ENCODE data around the gene C1orf232. TPM values are rescaled to one million over a fixed set of nuclear protein-coding genes. Genes with fewer than 3 reads are reported as not detected.
A peak's percentile ranks its signal among the peaks of the same experiment; 100 is the strongest.

The C1orf232 gene
- polyA plus RNA-seq, 2 of the 4 experiments (the other 2 are of a cell fraction): not detected

GRCh38 chr1:26156285-26157038 lies 12.3 kb downstream of the C1orf232 start:
- CTCF ChIA-PET: interaction anchor here (0.8 to 5.2 kb wide), 10 partner anchors 8 to 273 kb away, joined by 3 to 54 read pairs (median 4); partner anchors contain the start of genes C1orf232, SLC30A2 and ZNF593
- Histone ChIP-seq H3K4me1 (peaks cover 9% of the 10 kb centered on the region; the same call in 2 of the 3 replicates), H3K9me3 (no peaks in the 10 kb centered on the region), H3K27ac (peak overlapping the region in 1 of 2 experiments; percentile 66; a peak in 3 of 6 replicates), H3K4me2 (peak overlapping the region; percentile 42; the same call in 1 of the 3 replicates), H3K4me3 (no peak overlapping the region)
- ATAC-seq (peak in 1 of 2 experiments; percentile 46; a peak in 3 of 6 replicates), FAIRE-seq (no peak), DNase-seq (ENCODE audit: low read depth in 1 of 2, low spot score in 1 of 2) (peak in 1 of 2 experiments; percentile 32)
- POLR2A ChIA-PET: no interaction called here
- 46% methylated on average over 10 of the region's 12 CpGs for WGBS (ENCODE audit: missing lambda C conversion rate)
- TF ChIP-seq JUNB (IDR thresholded peaks at IDR 0.05) (no peak), E2F6 (IDR thresholded peaks at IDR 0.05; ENCODE audit: borderline replicate concordance, low read depth) (no peak), POLR2AphosphoS2 (conservative IDR thresholded peaks at IDR 0.05; ENCODE audit: low read length) (no peak), HOXB5 (CRISPR knock-in tag; IDR thresholded peaks at IDR 0.05) (no peak), FOSL2 (IDR thresholded peaks at IDR 0.05) (no peak), FOSL2 (CRISPR knock-in tag; IDR thresholded peaks at IDR 0.05) (no peak), RAD21 (conservative IDR thresholded peaks at IDR 0.05 in 1 of 2, IDR thresholded peaks at IDR 0.05 in 1 of 2) (no peak), ESRRA (IDR thresholded peaks at IDR 0.05; ENCODE audit: borderline replicate concordance, low read length) (no peak), CTCF (IDR thresholded peaks at IDR 0.05) (no peak), KDM1A (IDR thresholded peaks at IDR 0.05; ENCODE audit: low read depth) (no peak)

- ATAC-seq (no peak), FAIRE-seq (no peak), DNase-seq (ENCODE audit: low read depth in 1 of 2, low spot score in 1 of 2) (no peak)
- H3K27ac ChIP-seq: peak overlapping the region in 1 of 2 experiments; percentile 66; a peak in 2 of 6 replicates
- CTCF ChIA-PET: interaction anchor here (0.6 to 5.2 kb wide), 11 partner anchors 9 to 260 kb away, joined by 3 to 54 read pairs (median 4); partner anchors contain the start of genes C1orf232, SLC30A2 and ZNF593
- 77% methylated on average over 21 of the region's 21 CpGs for WGBS (ENCODE audit: missing lambda C conversion rate)
- no peak overlapping the region for H3K4me3 ChIP-seq
- H3K4me2 ChIP-seq: no peak overlapping the region
- TF ChIP-seq USF2 (IDR thresholded peaks at IDR 0.05): no peak
- TF ChIP-seq ZFP36 (IDR thresholded peaks at IDR 0.05; ENCODE audit: borderline replicate concordance, partially characterized antibody): no peak
- TF ChIP-seq CEBPB (IDR thresholded peaks at IDR 0.05): no peak
- TF ChIP-seq PHF8 (IDR thresholded peaks at IDR 0.05; ENCODE audit: borderline replicate concordance, low read depth): no peak
- TF ChIP-seq RCOR1 (IDR thresholded peaks at IDR 0.05; ENCODE audit: low read depth, low read length): no peak
- no peak for TF ChIP-seq CHD4 (IDR thresholded peaks at IDR 0.05; ENCODE audit: borderline replicate concordance)
- TF ChIP-seq FOXS1 (CRISPR knock-in tag; IDR thresholded peaks at IDR 0.05): no peak
- TF ChIP-seq HOXB13 (CRISPR knock-in tag; IDR thresholded peaks at IDR 0.05; ENCODE audit: low read depth): no peak
- TF ChIP-seq JUNB (IDR thresholded peaks at IDR 0.05): no peak
- no peak for TF ChIP-seq TP53 (CRISPR knock-in tag; IDR thresholded peaks at IDR 0.05)
- no peak for TF ChIP-seq POLR2AphosphoS2 (conservative IDR thresholded peaks at IDR 0.05; ENCODE audit: low read length)
- TF ChIP-seq EHF (CRISPR knock-in tag; IDR thresholded peaks at IDR 0.05): no peak
- no peak for TF ChIP-seq NR3C1 (IDR thresholded peaks at IDR 0.05)
- TF ChIP-seq REST (IDR thresholded peaks at IDR 0.05): no peak
- no peak for TF ChIP-seq HOXB5 (CRISPR knock-in tag; IDR thresholded peaks at IDR 0.05)
- no peak for TF ChIP-seq MAFK (IDR thresholded peaks at IDR 0.05; ENCODE audit: partially characterized antibody)
- no peak for TF ChIP-seq EP300 (IDR thresholded peaks at IDR 0.05)
- no peak for TF ChIP-seq BCL3 (IDR thresholded peaks at IDR 0.05)
- H3K4me1 ChIP-seq: peaks cover 7% of the 10 kb centered on the region; the same call in 2 of the 3 replicates
- no peaks in the 10 kb centered on the region for H3K9me3 ChIP-seq
- POLR2A ChIA-PET: no interaction called here
These were observed 13.1 kb downstream of the C1orf232 start for GRCh38 chr1:26155370-26156284.

All from A549 (cell line).